DND-41 (cell line): ENCODE data around the gene GAS2.
A peak's percentile ranks its signal among the peaks of the same experiment; 100 is the strongest.

Source experiments
- CTCF ChIP-seq: IDR thresholded peaks from 2 replicates; pipeline ENCODE4 v1.5.1; 2012; ENCODE audit warnings: borderline replicate concordance, low read length, moderate library complexity, mild to moderate bottlenecking; ENCODE audit not compliant: poor library complexity, severe bottlenecking; ENCODE audit errors: extremely low read depth
- EZH2 ChIP-seq: IDR thresholded peaks from 3 replicates; pipeline ENCODE4 v1.6.1; 2012; ENCODE audit warnings: borderline replicate concordance, low read depth, mild to moderate bottlenecking, moderate library complexity, low read length, inconsistent platforms; ENCODE audit not compliant: severe bottlenecking

GRCh38 chr11:22633354-22633902, 33.0 kb upstream of the GAS2 start:
- peak; percentile 8 for TF ChIP-seq CTCF
- TF ChIP-seq EZH2, result no peak
